ENCODE measurements around the gene CLIP2.

The CLIP2 gene

GRCh38 chr7:74271742-74272141, 17.5 kb upstream of the CLIP2 start:
- no peak for DNase-seq (ENCODE audit: low read depth, low spot score)

- no peak for DNase-seq (ENCODE audit: low read depth, low spot score)
These were observed 16.7 kb upstream of the CLIP2 start for GRCh38 chr7:74272305-74273038.

- no peak for DNase-seq (ENCODE audit: low read depth, low spot score)
These were observed 13.8 kb upstream of the CLIP2 start for GRCh38 chr7:74275401-74275881.

GRCh38 chr7:74277636-74278035, 11.6 kb upstream of the CLIP2 start:
- no peak for DNase-seq (ENCODE audit: low read depth, low spot score)

- no peak for DNase-seq (ENCODE audit: low read depth, low spot score)
These were observed 8.2 kb upstream of the CLIP2 start for GRCh38 chr7:74280985-74281384.

GRCh38 chr7:74282748-74283459, 6.3 kb upstream of the CLIP2 start:
- no peak for DNase-seq (ENCODE audit: low read depth, low spot score)

GRCh38 chr7:74283858-74284447, 5.3 kb upstream of the CLIP2 start:
- no peak for DNase-seq (ENCODE audit: low read depth, low spot score)

- no peak for DNase-seq (ENCODE audit: low read depth, low spot score)
These were observed 4.4 kb upstream of the CLIP2 start for GRCh38 chr7:74284781-74285259.

GRCh38 chr7:74286131-74286530, 3.1 kb upstream of the CLIP2 start:
- no peak for DNase-seq (ENCODE audit: low read depth, low spot score)

GRCh38 chr7:74287303-74288033, 1.7 kb upstream of the CLIP2 start:
- no peak for DNase-seq (ENCODE audit: low read depth, low spot score)

- no peak for DNase-seq (ENCODE audit: low read depth, low spot score)
These were observed 949 bp upstream of the CLIP2 start for GRCh38 chr7:74288034-74288881.

GRCh38 chr7:74289659-74290552, 699 bp downstream of the CLIP2 start:
- DNase-seq (ENCODE audit: low read depth, low spot score) = no peak

- DNase-seq (ENCODE audit: low read depth, low spot score) = no peak
These were observed 1.3 kb downstream of the CLIP2 start for GRCh38 chr7:74290553-74290950.

- DNase-seq (ENCODE audit: low read depth, low spot score) = no peak
These were observed 1.8 kb downstream of the CLIP2 start for GRCh38 chr7:74290981-74291441.

- DNase-seq (ENCODE audit: low read depth, low spot score) = no peak
These were observed 2.3 kb downstream of the CLIP2 start for GRCh38 chr7:74291535-74291934.

- DNase-seq (ENCODE audit: low read depth, low spot score) = no peak
These were observed 3.8 kb downstream of the CLIP2 start for GRCh38 chr7:74292757-74293576.

GRCh38 chr7:74293577-74293908, 4.3 kb downstream of the CLIP2 start:
- no peak for DNase-seq (ENCODE audit: low read depth, low spot score)

GRCh38 chr7:74294191-74294998, 5.2 kb downstream of the CLIP2 start:
- DNase-seq (ENCODE audit: low read depth, low spot score) = no peak

Measured in iPS DF 19.7 (cell line).